Measurements from ENCODE around the gene IQGAP3. TPM values are rescaled to one million over a fixed set of nuclear protein-coding genes. Genes with fewer than 3 reads are reported as not detected.

The IQGAP3 gene
- total and polyA plus RNA-seq, 9 donors = 0.05 to 1.2 (median 0.30) TPM; not detected in 1

DNA sequence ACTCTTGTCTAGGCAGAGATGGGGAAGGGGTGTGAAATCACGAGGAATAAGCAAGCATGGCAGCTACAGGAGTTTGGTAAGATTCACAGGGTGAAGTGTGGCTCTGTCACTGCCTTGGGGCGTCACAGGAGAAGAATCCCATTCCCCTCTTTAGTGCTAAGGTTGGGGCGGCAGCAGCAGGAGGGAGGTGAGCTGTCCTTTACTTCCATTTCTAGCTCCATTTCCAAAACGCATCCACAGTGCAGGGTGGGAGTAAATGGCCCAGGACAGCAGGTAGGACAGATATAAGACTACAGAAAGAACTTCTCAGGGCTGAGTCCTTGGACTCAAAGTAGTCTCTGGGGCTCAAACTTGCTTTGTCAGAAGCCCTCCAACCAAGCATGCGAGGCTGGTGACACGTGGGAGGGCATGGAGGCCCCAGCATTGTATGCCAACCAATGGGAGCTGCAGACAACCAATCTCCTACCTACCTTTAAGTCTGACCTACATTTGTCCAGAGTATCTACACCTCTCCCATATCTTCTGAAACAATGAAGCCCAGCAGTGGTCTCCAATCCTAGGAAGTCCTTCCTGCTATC, 80.3 kb downstream of the IQGAP3 start:
- Histone ChIP-seq H3K4me3 (no peak overlapping the region), H3K9me3 (no peaks in the 10 kb centered on the region), H3K27me3 (no peaks in the 10 kb centered on the region), H3K36me3 (no peaks in the 10 kb centered on the region), H3K27ac (peak overlapping the region; percentile 66 to 91), H3K4me1 (ENCODE audit: insufficient read depth) (peaks cover 72% of the 10 kb centered on the region)
- TF ChIP-seq POLR2A (IDR thresholded peaks at IDR 0.05) (no peak), EP300 (IDR thresholded peaks at IDR 0.05) (no peak)
- TF ChIP-seq, protein P1, sequence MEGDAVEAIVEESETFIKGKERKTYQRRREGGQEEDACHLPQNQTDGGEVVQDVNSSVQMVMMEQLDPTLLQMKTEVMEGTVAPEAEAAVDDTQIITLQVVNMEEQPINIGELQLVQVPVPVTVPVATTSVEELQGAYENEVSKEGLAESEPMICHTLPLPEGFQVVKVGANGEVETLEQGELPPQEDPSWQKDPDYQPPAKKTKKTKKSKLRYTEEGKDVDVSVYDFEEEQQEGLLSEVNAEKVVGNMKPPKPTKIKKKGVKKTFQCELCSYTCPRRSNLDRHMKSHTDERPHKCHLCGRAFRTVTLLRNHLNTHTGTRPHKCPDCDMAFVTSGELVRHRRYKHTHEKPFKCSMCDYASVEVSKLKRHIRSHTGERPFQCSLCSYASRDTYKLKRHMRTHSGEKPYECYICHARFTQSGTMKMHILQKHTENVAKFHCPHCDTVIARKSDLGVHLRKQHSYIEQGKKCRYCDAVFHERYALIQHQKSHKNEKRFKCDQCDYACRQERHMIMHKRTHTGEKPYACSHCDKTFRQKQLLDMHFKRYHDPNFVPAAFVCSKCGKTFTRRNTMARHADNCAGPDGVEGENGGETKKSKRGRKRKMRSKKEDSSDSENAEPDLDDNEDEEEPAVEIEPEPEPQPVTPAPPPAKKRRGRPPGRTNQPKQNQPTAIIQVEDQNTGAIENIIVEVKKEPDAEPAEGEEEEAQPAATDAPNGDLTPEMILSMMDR (IDR thresholded peaks at IDR 0.05) = no peak
- no peak for DNase-seq
- intact Hi-C loops (cut with DNase I) = no loop called here
- 71 to 75% (median 74%) methylated on average over 6 of the region's 6 CpGs for WGBS, 3 donors

DNA sequence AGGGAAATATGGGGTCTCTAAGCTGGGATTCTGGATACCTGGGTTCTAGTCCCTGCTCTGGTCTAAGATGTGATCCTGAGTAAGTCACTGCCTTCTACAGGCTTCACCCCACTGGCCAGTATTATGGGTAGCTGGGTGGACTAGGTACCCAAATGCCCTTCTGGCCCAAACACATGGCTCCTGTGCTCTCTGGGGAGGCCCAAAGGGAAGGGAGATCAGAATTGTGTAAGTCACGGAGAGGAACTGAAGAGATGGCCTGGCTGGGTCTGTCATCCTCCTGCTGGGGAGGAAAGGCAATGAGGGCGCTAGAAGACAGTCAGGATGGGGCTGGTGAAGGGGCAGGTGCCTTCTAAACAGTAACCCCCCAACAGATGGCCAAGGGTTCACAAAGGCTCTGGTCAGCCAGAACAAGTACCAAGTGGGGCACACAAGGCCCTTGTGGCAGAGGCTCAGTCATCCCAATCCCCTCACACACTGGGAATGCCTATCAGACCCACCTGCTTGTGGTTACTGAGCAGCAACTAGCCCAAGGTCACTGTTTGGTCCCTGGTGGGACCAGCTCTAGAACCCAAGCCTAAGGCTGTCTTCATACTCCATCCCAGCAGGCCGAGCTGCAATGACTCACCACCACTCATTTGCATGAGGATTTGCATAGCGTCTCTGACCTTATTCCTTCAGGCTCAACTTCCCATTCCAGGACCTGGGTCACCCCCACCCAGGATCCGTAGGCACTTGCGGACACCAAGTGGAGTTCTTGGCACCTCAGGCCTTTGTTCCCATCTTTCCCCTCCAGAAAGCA, 81.0 kb downstream of the IQGAP3 start:
- Histone ChIP-seq H3K9me3 (no peaks in the 10 kb centered on the region), H3K27me3 (no peaks in the 10 kb centered on the region), H3K4me1 (ENCODE audit: insufficient read depth) (peaks cover 65% of the 10 kb centered on the region), H3K36me3 (no peaks in the 10 kb centered on the region), H3K4me3 (no peak overlapping the region), H3K27ac (peak overlapping the region; percentile 66 to 91)
- WGBS, 3 donors = 78 to 84% (median 81%) methylated on average over 6 of the region's 6 CpGs
- TF ChIP-seq POLR2A (IDR thresholded peaks at IDR 0.05) = no peak
- no peak for TF ChIP-seq EP300 (IDR thresholded peaks at IDR 0.05)
- TF ChIP-seq, protein P1 (IDR thresholded peaks at IDR 0.05) = no peak
- DNase-seq = no peak
- intact Hi-C loops (cut with DNase I) = no loop called here

DNA sequence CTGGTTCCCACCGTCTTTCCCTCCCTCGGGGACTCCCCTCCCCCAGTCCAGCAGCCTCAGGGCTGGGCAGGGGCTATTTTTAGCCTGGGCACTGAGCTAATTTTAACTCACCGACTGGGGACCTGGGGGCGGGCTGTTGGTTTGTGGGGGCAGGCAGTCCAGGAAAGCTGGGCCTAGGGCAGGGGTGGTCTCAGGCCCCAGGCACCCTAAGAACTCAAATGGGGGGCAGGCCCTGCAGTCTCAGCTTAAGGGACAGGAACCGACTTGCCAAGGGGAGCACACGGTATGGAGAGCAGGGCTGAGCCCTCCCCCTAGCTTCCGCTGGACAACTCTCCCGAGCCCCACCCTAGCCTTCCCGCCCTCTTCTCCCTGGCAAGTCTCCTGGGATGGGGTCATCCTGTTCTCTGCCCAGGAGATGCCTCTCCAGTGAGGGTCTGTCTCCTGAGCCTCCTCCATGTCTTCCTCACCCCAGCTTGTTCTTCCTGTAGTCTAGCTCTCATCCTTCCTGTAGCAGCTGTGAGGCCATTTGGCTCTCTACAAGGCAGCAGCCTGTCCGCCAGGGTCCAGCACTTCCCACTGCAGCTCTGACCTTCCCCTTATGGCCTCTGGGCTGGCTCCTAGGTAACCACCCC, 81.8 kb downstream of the IQGAP3 start:
- no peaks in the 10 kb centered on the region for H3K27me3 ChIP-seq
- peaks cover 58% of the 10 kb centered on the region for H3K4me1 ChIP-seq (ENCODE audit: insufficient read depth)
- 4 to 5% (median 4%) methylated on average over 10 of the region's 10 CpGs for WGBS, 3 donors
- peak overlapping the region; percentile 66 to 91 for H3K27ac ChIP-seq
- no peaks in the 10 kb centered on the region for H3K36me3 ChIP-seq
- intact Hi-C loops (cut with DNase I) = no loop called here
- no peak for TF ChIP-seq POLR2A (IDR thresholded peaks at IDR 0.05)
- TF ChIP-seq, protein P1 (IDR thresholded peaks at IDR 0.05) = peak in 2 of 3 donors; percentile 42 to 47
- TF ChIP-seq EP300 (IDR thresholded peaks at IDR 0.05) = no peak
- peak; percentile 53 to 68 (median 65) for DNase-seq
- no peaks in the 10 kb centered on the region for H3K9me3 ChIP-seq
- peak overlapping the region; percentile 29 for H3K4me3 ChIP-seq

DNA sequence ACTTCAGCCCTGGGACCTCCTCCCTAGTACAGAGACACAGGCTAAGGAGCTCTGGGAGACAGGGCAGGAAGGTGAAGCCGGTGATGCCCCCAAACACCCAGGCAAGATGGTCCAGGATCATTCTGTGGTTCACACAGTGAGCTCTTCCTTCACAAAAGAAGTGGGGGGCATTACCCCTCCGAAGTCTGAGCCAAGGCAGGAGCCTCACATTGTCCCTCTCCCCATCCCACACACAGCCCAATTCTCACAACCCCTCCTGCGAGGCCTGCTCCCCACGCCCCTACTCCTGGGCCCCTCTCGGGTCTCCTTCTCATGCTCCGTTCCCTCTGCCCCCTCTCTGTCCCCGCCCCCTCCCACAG, 82.5 kb downstream of the IQGAP3 start:
- intact Hi-C loops (cut with DNase I) = loop anchor here in 1 of 4 donors (10.0 kb wide), 1 partner anchor 115 kb away; the partner anchor contains the start of gene GPATCH4
- Histone ChIP-seq H3K4me1 (ENCODE audit: insufficient read depth) (peaks cover 54% of the 10 kb centered on the region), H3K36me3 (no peaks in the 10 kb centered on the region), H3K4me3 (peak overlapping the region; percentile 29), H3K9me3 (no peaks in the 10 kb centered on the region), H3K27ac (peak overlapping the region; percentile 66 to 91), H3K27me3 (no peaks in the 10 kb centered on the region)
- TF ChIP-seq, protein P1 (IDR thresholded peaks at IDR 0.05) = no peak
- TF ChIP-seq POLR2A (IDR thresholded peaks at IDR 0.05) (no peak), EP300 (IDR thresholded peaks at IDR 0.05) (no peak)
- 23 to 33% (median 29%) methylated on average over 7 of the region's 7 CpGs for WGBS, 3 donors
- DNase-seq = no peak

All from ovary (tissue), 9 donors.